NCI-H1436 (cell line): ENCODE measurements around the gene CNEP1R1.
"Not testable (repeated sequence)": the region's sequence is repeated elsewhere in the genome, so short reads cannot be mapped to it uniquely, and the experiment has no call there.

Source experiments
- DNase-seq: peaks from one replicate; lab custom pipeline; 2025; lab: John Stamatoyannopoulos, UW

The CNEP1R1 gene, protein sequence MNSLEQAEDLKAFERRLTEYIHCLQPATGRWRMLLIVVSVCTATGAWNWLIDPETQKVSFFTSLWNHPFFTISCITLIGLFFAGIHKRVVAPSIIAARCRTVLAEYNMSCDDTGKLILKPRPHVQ

DNA sequence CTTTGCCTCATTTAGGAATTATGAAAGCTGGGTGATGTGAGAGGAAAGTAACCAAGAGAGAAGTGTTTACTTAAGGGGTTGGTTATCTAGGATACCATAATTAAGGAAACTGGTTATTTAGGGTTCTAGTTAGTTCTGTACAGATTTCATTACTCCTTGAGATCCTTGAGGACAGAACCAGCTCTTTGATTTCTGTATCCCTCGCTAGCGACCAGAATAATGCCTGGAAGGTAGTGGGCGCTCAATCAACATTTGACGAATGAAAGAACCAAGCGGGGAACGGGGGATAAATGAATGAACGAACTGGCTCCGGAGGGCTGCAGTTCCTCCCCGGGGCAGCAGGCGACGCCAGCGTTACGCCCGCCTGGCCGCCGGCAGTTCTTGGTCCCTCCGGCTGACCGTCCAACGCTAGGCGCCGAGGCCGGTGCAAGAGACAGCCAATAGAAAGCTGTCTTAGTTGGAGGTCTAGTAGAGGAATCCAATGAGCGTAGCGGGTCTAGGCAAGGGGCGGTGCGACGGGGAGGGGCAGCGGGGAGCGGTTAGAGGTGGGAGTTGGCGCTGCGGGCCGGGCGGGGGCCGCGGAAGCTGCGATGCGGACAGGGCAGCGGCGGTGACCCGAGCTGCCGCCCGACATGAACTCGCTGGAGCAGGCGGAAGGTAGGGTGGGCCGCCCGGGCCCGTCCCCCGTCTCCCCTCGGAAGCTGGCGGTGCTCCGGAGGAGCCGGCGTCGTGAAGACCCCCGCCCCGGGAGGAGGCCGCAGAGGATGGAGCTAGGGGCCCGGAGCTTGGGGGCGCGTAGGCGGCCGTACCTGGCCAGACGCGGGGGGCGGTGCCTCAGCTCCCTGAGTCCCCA, at the start of gene CNEP1R1:
Gene CNEP1R1 (plus strand): TSS at position 542 of the 853 bp plus-strand sequence. CDS start 91 bp downstream, at position 633.
- peak; percentile 92 for DNase-seq

DNA sequence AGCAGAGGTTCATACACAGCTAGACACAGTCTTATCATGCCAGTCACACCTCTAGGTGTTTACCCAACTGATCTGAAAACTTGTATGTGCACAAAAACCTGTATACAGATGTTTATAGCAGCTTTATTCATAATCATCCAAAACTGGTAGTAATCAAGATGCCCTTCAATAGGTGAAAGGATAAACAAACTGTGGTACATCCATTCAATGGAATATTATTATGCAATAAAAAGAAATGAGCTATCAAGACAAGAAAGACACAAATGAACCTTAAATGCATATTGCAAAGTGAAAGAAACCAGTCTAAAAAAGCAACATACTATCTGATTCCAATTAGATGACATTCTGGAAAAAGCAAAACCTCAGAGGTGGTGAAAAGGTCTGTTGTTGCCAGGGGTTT, 47.6 kb upstream of the CNEP1R1 start:
- no peak for DNase-seq

DNA sequence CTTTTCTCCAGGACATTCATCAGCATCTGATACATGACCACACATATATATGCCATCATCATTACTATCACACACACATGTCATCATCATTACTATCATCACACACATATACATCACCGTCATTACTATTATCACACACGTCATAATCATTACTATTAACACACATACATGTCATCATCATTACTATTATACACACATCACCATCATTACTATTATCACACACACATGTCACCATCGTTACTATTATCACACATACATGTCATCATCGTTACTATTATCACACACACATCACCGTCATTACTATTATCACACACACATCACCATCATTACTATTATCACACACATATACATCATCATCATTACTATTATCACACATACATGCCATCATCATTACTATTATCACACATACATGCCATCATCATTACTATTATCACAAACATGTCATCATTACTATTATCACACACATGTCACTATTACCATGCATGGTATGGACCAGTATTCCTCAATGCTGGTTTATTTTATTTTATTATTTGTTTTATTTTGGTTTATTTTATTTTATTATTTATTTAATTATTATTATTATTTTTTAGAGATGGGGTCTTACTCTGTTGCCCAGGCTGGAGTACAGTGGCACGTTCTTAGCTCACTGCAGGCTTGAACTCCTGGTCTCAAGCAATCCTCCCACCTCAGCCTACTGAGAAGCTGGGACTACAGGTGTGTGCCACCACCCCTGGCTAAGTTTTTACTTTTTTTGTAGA, 46.3 kb upstream of the CNEP1R1 start:
- no peak for DNase-seq

DNA sequence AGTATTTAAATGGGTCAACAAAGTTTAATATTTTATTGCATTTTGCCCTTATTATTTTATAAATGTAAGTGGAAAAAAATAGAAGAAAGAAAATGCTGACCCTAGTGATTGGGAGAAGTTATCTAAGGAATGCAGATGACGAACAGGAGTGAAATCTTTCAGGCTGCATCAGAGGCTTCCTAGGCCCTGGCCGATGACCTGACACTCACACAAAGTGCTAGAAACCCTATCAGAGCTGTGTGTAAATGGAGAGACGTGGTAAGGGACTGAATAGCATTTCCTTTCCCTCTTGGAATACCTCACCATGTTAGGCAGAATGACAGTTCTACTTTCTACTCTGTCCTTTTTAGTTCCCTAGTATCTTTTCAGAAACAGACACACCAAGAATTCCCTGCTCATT, 44.9 kb upstream of the CNEP1R1 start:
- DNase-seq, result no peak

DNA sequence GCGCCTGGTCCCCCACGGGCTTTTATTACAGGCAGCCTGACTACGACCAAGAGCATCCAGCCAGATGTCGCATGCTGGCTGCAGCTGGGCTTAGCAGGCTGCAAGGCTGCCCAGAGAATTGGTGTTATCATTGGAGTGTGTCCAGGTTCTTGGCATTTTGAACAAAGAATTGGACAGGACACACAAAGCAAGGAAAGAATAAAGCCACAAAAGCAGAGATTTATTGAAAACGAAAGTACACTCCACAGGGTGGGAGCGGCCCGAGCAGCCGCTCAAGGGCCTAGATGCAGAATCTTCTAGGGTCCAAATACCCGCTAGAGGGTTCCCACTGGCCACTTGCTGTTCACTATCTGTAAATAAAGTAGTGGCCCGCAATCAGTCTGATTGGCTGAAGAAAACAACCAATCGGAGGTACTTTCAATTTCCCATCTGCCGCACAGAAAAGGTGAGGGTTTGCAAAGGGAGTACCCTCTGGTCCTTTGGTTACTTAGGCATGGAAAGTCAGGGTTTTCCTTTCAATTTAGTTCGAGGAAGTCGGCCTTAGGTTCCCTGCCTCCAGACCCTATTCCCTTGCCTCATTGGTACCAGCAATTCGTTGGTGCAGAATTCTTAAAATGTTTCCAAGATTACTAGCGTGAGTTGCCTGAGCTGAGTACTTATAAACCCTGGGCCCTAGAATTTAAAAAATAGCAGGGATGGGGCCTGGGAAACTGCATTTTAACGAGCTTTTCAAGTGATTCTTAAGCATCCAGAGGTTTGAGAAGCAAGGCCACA, 38.5 kb upstream of the CNEP1R1 start:
- no peak for DNase-seq

DNA sequence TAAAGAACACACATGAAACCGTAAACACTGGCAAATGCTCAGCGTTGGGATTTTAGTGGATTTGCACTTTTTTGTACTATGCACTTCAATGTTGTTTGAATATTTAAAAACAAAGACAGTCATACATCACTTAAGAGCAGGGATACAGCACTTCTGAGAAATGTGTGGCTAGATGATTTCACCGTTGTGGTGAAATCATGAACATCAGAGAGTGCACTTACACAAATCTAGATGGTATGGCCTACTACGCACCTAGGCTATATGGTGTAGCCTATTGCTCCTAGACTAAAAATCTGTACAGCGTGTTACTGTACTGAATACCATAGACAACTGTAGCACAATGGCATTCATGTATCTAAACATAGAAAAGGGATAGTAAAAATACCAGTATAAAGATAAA, 37.6 kb upstream of the CNEP1R1 start:
- no peak for DNase-seq

DNA sequence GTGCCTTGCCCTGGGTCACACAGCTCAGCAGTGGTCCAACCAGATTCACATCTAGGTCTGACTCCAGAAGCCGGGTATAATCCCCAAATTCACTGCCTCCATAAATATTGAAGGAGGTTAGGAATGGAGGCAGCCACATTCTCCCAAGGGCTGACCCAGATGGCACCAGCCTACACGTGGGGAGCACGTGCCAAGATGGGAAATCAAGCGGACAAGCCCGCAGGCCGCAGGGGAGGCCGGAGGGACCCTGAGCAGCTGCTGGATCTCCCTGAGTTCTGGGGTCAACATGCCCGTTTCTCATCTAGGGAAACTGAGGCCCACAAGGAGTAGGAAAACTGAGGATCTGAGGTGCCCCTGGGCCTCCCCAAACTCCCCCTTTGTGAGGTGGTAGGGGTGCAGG, 32.2 kb upstream of the CNEP1R1 start:
- DNase-seq, result no peak

DNA sequence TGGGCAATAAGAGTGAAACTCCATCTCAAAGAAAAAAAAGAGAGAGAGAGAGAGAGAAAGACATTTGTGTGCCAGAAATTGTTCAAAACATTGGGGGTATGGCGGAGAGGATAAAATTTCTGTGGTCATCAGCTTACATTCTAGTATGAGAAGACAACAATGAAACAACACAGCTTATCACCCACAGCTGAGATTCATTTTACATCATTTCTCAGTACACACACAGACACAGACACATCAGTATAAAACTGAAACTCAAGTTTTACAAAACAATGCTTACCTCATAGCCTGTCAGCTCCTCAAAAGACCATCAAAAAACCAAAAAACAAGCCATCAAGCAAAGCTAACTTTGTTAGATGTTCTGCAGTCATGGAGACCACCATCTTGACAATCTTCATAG, 31.4 kb upstream of the CNEP1R1 start:
- no peak for DNase-seq

DNA sequence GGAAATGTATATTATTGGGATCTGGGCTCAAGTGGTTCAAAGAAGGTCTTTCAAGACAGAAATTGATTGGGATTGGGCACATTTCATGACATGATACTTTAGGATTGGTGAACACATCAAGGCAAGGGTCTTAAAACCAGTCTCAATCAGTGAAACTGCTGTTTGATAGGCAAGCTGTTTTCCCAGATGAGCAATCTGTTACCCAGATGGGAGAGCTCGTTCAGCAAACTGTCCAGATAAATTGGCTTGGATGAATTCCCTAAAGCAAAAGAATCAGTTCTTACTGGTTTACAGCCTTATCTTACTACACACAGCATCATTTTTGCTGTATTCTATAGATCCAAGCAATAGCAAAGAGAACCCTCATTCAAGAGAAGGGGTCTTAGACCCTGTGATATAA, 31.0 kb upstream of the CNEP1R1 start:
- DNase-seq, result no peak

DNA sequence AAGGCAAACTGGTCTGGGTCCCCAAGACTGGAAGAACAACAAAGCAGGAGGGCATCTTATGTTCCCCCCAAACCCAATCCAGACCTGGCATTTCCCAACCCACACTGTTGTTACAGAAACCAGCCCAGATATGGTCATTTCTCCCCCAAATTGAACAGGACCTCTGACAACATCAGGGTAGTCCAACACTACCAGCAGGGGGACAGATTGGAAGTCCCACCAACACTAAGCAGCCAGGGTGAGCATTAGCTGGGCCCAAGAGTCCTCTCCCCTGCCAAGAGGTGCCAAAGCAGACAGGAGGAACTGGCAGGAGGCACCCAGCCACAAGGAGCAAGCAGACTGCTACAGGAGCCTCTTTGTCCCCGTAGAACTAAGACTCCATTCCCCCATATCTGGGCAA, 29.3 kb upstream of the CNEP1R1 start:
- DNase-seq, result no peak

DNA sequence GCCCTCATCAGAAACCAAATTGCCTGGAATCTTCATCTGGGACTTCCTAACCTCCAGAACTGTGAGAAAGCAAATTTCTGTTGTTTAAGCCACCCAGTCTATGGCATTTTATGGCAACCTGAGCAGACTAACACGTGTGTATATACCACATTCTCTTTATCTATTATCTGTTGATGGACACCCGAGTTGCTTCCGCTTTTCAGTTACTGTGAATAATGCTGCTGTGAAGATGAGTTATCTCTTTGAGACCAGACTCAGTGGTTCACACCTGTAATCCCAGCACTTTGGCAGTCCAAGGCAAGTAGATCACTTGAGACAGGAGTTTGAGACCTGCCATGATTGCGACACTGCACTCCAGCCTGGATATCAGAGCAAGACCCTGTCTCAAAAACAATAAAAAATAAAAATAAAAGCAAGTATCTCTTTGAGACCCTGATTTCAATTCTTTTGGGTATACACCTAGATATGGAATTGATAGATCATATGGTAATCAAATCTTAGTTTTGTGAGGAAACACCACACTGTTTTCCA, 27.2 kb upstream of the CNEP1R1 start:
- no peak for DNase-seq

DNA sequence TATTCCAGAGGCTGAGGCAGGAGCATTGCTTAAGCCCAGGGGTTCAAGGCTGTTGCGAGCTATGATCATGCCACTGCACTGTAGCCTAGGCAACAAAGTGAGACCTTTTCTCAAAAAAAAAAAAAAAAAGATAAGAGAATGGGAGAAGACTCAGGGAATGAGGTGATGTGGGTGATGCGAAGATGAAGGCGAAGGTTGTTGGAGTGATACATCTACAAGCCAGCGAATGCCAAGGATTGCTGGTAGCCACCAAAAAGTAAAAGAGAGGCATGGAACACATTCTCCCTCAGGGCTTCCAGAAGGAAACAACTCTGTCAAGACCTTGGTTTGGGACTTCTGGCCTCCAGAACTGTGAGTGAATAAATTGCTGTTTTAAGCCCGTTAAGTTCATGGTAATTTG, 26.0 kb upstream of the CNEP1R1 start:
- DNase-seq, result no peak

DNA sequence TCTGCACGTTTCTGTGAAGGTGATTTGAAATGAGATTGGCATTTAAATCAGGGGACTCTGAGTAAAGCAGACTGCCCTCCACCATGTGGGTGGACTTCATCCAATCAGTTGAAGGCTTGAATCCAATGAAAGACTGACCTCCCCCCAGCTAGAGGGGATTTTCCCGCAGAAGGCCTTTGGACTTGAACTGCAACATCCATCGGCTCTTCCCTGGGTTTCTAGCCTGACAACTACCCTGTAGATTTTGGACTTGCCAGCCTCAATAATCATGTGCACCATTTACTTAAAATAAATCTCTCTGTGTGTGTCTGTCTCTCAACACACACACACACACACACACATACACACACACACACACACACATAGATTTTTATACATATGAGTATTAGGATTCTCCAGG, 23.9 kb upstream of the CNEP1R1 start:
- DNase-seq, result no peak

DNA sequence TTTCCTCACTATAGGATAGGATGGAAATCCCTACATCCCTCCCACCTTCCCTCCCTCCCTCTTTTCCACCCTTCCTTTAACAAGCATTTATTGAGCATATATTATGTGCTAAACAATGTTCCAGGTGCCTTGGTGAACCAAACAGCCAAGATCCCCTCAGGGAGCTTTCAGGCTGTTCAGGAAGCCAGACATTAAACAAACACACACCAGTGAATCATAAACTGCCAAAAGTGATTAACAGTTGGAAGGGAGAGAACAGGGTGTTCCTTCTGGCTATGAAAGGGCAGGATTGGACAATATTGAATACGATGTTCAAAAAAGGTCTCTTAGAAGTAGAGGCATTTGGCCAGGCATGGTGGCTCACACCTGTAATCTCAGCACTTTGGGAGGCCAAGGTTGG, 22.8 kb upstream of the CNEP1R1 start:
- no peak for DNase-seq

DNA sequence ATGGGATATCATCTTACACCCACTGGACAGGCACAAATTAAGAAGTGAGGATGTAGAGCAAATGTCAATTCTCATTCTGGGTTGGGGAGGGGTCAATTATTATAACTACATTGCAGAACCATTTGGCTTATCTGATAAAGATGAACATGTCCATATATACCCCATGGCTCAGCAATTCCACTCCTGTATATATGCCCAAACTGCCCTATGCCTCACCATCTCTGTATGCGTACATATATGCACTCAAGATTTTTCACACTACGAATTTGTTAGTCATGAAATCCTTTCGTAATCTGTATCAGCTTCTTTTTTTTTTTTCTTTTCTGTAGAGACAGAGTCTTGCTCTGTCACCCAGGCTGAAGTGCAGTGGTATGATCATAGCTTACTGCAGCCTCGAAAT, 20.8 kb upstream of the CNEP1R1 start:
- DNase-seq, result no peak

DNA sequence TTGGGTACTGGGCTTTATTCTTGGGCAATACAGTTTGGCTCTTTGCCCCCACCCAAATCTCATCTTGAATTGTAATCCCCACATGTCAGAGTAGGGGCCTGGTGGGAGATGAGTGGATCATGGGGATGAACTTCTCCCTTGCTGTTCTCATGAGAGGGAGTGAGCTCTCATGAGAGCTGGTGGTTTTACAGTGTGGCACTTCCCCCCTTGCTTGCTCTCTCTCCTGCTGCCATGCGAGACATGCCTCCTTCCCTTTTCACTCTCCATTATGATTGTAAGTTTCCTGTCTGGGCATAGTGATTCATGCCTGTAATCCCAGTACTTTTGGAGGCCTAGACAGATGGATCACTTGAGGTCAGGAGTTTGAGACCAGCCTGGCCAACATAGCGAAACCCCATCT, 18.1 kb upstream of the CNEP1R1 start:
- DNase-seq, result no peak

DNA sequence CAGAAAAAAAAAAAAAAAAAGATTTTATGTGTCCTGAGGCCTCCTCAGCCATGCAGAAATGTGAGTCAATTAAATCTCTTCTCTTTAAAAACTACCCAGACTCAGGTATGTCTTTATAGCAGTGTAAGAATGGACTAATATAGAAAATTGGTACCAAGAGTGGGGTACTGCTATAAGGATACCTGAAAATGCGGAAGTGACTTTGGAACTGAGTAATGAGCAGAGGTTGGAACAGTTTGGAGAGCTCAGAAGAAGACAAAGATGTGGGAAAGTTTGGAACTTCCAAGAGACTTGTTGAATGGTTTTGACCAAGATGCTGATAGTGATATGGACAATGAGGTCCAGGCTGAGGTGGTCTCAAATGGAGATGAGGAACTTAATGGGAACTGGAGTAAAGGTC, 17.3 kb upstream of the CNEP1R1 start:
- DNase-seq, result no peak

DNA sequence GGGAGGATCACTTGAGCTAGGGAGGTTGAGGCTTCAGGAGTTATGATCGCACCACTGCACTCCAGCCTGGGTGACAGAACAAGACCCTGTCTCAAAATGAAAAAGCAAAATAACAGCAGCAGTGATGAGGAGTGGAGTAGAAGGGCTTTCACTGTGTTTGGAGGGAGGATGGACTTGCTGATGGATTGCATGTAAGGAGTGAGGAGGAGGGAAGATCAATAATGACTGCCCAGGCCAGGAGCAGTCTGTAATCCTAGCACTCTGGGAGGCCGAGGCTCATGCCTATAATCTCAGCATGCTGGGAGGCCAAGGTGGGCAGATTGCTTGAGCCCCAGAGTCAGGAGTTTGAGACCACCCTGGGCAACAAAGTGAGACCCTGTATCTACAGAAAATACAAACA, 14.8 kb upstream of the CNEP1R1 start:
- no peak for DNase-seq

DNA sequence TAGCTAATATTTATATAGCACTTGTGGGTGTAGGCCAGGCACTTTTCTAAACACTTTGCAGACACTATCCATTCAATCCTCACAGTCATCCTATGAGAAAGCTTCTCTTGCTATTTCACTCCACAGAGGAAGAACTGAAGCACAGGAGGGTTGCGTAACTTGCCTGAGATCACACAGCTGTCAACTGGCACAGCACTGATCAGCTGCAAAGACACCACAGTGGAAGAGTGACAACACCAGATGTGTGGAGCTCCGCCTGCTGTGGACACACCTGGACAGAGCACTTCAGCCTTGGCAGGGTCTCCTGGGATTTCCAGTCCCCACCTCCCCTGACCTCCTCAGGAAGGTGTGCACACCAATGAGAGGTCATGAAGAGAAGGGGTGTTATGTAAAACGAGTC, 13.3 kb upstream of the CNEP1R1 start:
- no peak for DNase-seq

DNA sequence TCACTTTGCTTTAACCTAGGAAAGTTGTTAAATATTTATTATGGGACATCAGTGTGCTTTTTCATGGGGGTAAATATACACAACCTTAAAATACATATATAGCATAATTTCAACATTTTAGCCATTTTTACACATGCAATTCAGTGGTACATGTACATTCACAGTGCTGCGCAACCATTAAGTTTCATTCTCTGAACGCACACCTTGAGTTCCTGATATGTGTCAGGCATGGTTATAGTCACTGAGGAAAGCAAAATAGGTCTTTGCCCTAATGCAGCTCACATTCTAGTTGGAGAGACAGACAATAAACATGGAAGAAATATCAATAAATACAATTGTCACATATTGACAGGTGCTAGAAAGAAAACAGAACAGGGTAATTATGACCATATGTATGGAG, 12.8 kb upstream of the CNEP1R1 start:
- no peak for DNase-seq

DNA sequence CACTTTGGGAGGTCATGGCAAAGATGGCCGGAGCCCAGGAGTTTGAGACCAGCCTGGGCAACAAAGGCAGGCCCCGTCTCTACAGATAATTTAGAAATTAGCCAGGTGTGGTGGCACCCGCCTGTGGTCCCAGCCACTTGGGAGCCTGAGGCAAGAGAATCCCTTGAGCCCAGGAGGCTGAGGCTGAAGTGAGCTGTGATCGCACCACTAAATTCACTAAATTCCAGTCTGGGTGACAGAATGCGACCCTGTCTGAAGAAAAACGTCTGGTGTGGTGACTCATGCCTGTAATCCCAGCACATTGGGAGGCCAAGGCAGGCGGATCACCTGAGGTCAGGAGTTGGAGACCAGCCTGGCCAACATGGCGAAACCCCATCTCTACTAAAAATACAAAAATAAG, 10.8 kb upstream of the CNEP1R1 start:
- not testable (repeated sequence) for DNase-seq

DNA sequence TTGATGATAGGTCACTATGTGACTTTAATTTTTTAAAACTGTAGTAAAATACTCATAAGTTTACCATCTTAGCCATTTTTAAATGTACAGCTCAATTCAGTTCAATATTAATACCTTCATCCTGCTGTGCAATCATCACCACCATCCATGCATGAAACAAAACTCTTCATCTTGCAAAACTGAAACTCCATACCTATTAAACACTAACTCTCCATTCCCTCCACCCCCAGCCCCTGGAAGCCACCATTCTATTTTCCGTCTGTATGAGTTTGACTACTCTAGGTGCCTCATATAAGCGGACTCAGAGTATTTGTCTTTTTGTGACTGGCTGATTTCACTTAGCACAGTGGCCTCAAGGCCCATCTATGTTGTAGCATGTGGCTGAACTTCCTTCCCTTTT, 9.4 kb upstream of the CNEP1R1 start:
- no peak for DNase-seq
